HepG2 (cell line): ENCODE results near the gene EEF1AKMT4. TPM values are rescaled to one million over a fixed set of nuclear protein-coding genes. Genes with fewer than 3 reads are reported as not detected.
A peak's percentile ranks its signal among the peaks of the same experiment; 100 is the strongest.

Source experiments
- ATAC-seq: fragments of 200-7000 bp; cut with Tn5 transposase; 3 replicates; pipeline ENCODE4 v1.9.1; 2020; ENCODE audit warnings: mild to moderate bottlenecking, moderate library complexity
- BruUV-seq: library from RNA; stranded (reverse); fragments of 400-500 nt; replicated peaks from 2 replicates; lab custom pipeline; 2021; lab: Mats Ljungman, UMichigan
- CTCF ChIA-PET: fragments of 300-600 bp; formaldehyde crosslinking; extraction: SDS; loops from one replicate; lab custom pipeline; 2021; ENCODE audit warnings: low total read pairs, inconsistent platforms, low intra/inter-chr PET ratio; lab: Yijun Ruan, JAX
- POLR2A ChIA-PET: fragments of 350-600 bp; sonication (Branson Sonifier 250); formaldehyde crosslinking; loops from one replicate; lab custom pipeline; 2020; ENCODE audit warnings: antibody characterized with exemption, inconsistent platforms; lab: Yijun Ruan, JAX
- DNase-seq: peaks from one replicate; pipeline ENCODE4 v3.0.0-alpha.2; 2015; ENCODE audit warnings: low spot score
- FAIRE-seq: peaks from 3 replicates; lab custom pipeline; 2011; peaks lifted over from hg19 to GRCh38; lab: Jason Lieb, UNC
- H2AFZ ChIP-seq: one replicate; pipeline ENCODE4 v1.6.1; 2011; ENCODE audit warnings: low read length, inconsistent platforms
- H3K27ac ChIP-seq: fragments of 300-600 bp; 3 replicates; pipeline ENCODE4 v1.8.0; 2011; ENCODE audit warnings: mixed run types, mild to moderate bottlenecking, mixed read lengths, low read length, inconsistent platforms; ENCODE audit not compliant: insufficient read depth; ENCODE audit errors: extremely low read length
- H3K27me3 ChIP-seq, 2 experiments: fragments of 200-600 bp in 1 of 2; 2 replicates in 1 of 2; 3 replicates in 1 of 2; pipeline versions ENCODE4 v1.6.0 to v1.8.0; 2011; ENCODE audit warnings: low read length in 2 of 2, mild to moderate bottlenecking in 2 of 2, moderate library complexity in 2 of 2, inconsistent platforms in 1 of 2; ENCODE audit not compliant: insufficient read depth in 2 of 2, control insufficient read depth in 1 of 2
- H3K36me3 ChIP-seq, 2 experiments: fragments of 200-600 bp in 1 of 2; replicated peaks in 1 of 2; 2 replicates in 1 of 2; 3 replicates in 1 of 2; pipeline versions ENCODE4 v1.5.1 to v1.8.0; 2011; ENCODE audit warnings: low read length in 2 of 2, inconsistent platforms in 1 of 2; ENCODE audit not compliant: insufficient read depth in 2 of 2, control insufficient read depth in 1 of 2
- H3K4me1 ChIP-seq: 2 replicates; pipeline ENCODE4 v1.5.1; 2012; ENCODE audit warnings: low read length, inconsistent platforms; ENCODE audit not compliant: insufficient read depth
- H3K4me2 ChIP-seq: 2 replicates; pipeline ENCODE4 v1.6.0; 2011; ENCODE audit warnings: low read depth, low read length, inconsistent platforms
- H3K4me3 ChIP-seq, 3 experiments: fragments of 200-600 bp in 1 of 3; sonication (generic), shearing (Covaris generic) in 1 of 3; replicated peaks in 1 of 3; 2 replicates each; pipeline ENCODE4 v1.5.1; 2011 to 2016; ENCODE audit warnings: low read length in 3 of 3, inconsistent platforms in 2 of 3, low read depth in 2 of 3, mild to moderate bottlenecking in 2 of 3, control low read depth in 1 of 3, mixed read lengths in 1 of 3; ENCODE audit not compliant: insufficient read depth in 1 of 3
- H3K79me2 ChIP-seq: one replicate; pipeline ENCODE4 v1.6.1; 2011; ENCODE audit warnings: low read length, inconsistent platforms; ENCODE audit not compliant: insufficient read depth
- H3K9ac ChIP-seq: 2 replicates; pipeline ENCODE4 v1.6.0; 2011; ENCODE audit warnings: mild to moderate bottlenecking, low read depth, low read length, inconsistent platforms; ENCODE audit not compliant: insufficient read depth
- H3K9me3 ChIP-seq: 2 replicates; pipeline ENCODE4 v1.5.1; 2012; ENCODE audit warnings: mild to moderate bottlenecking, low read length
- H4K20me1 ChIP-seq: 2 replicates; pipeline ENCODE4 v1.6.0; 2011; ENCODE audit warnings: inconsistent platforms, mild to moderate bottlenecking, low read length, moderate library complexity; ENCODE audit not compliant: insufficient read depth
- GZF1 ChIP-seq: sonication (generic); formaldehyde crosslinking; IDR thresholded peaks from 2 replicates; pipeline ENCODE4 v1.5.1; 2020; ENCODE audit warnings: mild to moderate bottlenecking, missing genetic modification reagents
- HNF4A ChIP-seq: sonication (generic); formaldehyde crosslinking; IDR thresholded peaks from 2 replicates; pipeline ENCODE4 v1.4.0; 2020; ENCODE audit warnings: missing genetic modification reagents
- PHF8 ChIP-seq: sonication (generic); formaldehyde crosslinking; IDR thresholded peaks from 2 replicates; pipeline ENCODE4 v1.5.0; 2020; ENCODE audit warnings: missing genetic modification reagents
- RCOR2 ChIP-seq: IDR thresholded peaks from 2 replicates; pipeline ENCODE4 v1.6.1; 2016; ENCODE audit warnings: missing biosample characterization, missing genetic modification reagents
- ZFX ChIP-seq: sonication (generic); formaldehyde crosslinking; IDR thresholded peaks from 2 replicates; pipeline ENCODE4 v1.4.0; 2020; ENCODE audit warnings: mild to moderate bottlenecking, low read depth, missing genetic modification reagents, moderate library complexity
- ZNF367 ChIP-seq: sonication (generic); formaldehyde crosslinking; IDR thresholded peaks from 2 replicates; pipeline ENCODE4 v1.4.0; 2020; ENCODE audit warnings: missing genetic modification reagents, borderline replicate concordance
- ZNF569 ChIP-seq: sonication (generic); formaldehyde crosslinking; IDR thresholded peaks from 2 replicates; pipeline ENCODE4 v1.5.0; 2020; ENCODE audit warnings: mild to moderate bottlenecking, missing genetic modification reagents, moderate library complexity, borderline replicate concordance
- WGBS: methylation state at CpG from one replicate; pipeline ENCODE4 v1.1.6; 2017; ENCODE audit warnings: low lambda C conversion rate; 5-methylcytosine and 5-hydroxymethylcytosine counted together
- in situ Hi-C: cut with HindIII; loops from 2 replicates; pipeline ENCODE4 v1.10.0; 2017; ENCODE audit warnings: low pct_unique_long_range_greater_than_20kb; ENCODE audit not compliant: extremely low pct_ligation_motif_present
- intact Hi-C: fragments of 100-400 bp; cut with micrococcal nuclease; formaldehyde crosslinking; loops from one replicate; pipeline ENCODE4 v1.10.0; 2022; ENCODE audit not compliant: unreplicated experiment
- polyA plus RNA-seq, 8 experiments: library from polyadenylated mRNA; depleted of rRNA in 3 of 8; stranded (reverse) in 7 of 8; unstranded in 1 of 8; fragments of >200 nt; fragmentation: Illumina TruSeq in 4 of 8; extraction: Trizol in 4 of 8; gene quantifications; 2 replicates each; pipeline versions ENCODE4 v1.2.1 to v1.2.3, GENCODE V29; 2011 to 2016; ENCODE audit warnings: low read depth in 4 of 8, missing spikeins in 1 of 8, mixed read lengths in 1 of 8; ENCODE audit not compliant: insufficient read depth in 1 of 8
- total RNA-seq, 5 experiments: library from RNA; depleted of rRNA; stranded (reverse); fragments of >200 nt; fragmentation: Illumina TruSeq; extraction: Trizol; gene quantifications; 2 replicates each; pipeline ENCODE4 v1.2.3, GENCODE V29; 2016; ENCODE audit warnings: low read depth in 1 of 5
- TF ChIP-seq, protein P1 (sequence below): sonication (generic); formaldehyde crosslinking; IDR thresholded peaks from 2 replicates; pipeline ENCODE4 v1.5.0; 2020; ENCODE audit warnings: mild to moderate bottlenecking, missing genetic modification reagents, moderate library complexity
- TF ChIP-seq, protein P2 (sequence below): sonication (generic); formaldehyde crosslinking; IDR thresholded peaks from 2 replicates; pipeline ENCODE4 v1.5.1; 2020; ENCODE audit warnings: missing genetic modification reagents, mild to moderate bottlenecking, borderline replicate concordance
- TF ChIP-seq, protein P3 (sequence below): sonication (generic); formaldehyde crosslinking; IDR thresholded peaks from 2 replicates; pipeline ENCODE4 v1.5.0; 2020; ENCODE audit warnings: mild to moderate bottlenecking, missing genetic modification reagents

EEF1AKMT4 gene
- total and polyA plus RNA-seq, 2 of the 13 experiments (the other 11 are each of a cell fraction or from before 2014, with no cell fraction given), result 13.1 to 15.8 TPM

DNA sequence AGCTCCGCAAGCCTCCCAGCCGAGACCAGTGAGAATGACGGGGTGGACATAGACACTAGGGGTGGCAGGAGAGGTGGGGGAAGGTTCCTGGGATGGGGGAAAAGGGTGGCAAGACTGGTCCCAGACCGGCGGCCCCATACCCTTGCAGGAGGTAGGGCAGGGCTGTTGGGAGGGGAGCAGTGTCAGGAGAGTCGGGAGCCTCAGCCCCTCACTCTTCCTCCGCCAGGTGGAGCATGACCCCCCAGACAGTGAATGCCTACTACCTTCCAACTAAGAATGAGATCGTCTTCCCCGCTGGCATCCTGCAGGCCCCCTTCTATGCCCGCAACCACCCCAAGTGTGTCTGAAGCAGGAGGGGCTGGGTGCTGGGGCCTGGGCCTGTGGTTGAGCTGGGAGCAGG, 40.9 kb downstream of the EEF1AKMT4 start:
- no peak overlapping the region for H3K27ac ChIP-seq
- in situ Hi-C loops, result no loop called here
- WGBS, result 79% methylated on average over 6 of the region's 10 CpGs
- ATAC-seq (peak; percentile 36), FAIRE-seq (no peak)
- no peak overlapping the region for H3K4me2 ChIP-seq
- BruUV-seq, result no TSS peak
- CTCF ChIA-PET, result interaction anchor here (1.6 kb wide), 1 partner anchor 63 kb away, joined by 3 read pairs; no protein-coding TSS in a partner anchor
- H3K4me1 ChIP-seq, result peaks cover 52% of the 10 kb centered on the region
- no peak overlapping the region for H3K4me3 ChIP-seq
- H3K36me3 ChIP-seq, result no peaks in the 10 kb centered on the region
- H4K20me1 ChIP-seq, result no peaks in the 10 kb centered on the region
- TF ChIP-seq, protein P1, sequence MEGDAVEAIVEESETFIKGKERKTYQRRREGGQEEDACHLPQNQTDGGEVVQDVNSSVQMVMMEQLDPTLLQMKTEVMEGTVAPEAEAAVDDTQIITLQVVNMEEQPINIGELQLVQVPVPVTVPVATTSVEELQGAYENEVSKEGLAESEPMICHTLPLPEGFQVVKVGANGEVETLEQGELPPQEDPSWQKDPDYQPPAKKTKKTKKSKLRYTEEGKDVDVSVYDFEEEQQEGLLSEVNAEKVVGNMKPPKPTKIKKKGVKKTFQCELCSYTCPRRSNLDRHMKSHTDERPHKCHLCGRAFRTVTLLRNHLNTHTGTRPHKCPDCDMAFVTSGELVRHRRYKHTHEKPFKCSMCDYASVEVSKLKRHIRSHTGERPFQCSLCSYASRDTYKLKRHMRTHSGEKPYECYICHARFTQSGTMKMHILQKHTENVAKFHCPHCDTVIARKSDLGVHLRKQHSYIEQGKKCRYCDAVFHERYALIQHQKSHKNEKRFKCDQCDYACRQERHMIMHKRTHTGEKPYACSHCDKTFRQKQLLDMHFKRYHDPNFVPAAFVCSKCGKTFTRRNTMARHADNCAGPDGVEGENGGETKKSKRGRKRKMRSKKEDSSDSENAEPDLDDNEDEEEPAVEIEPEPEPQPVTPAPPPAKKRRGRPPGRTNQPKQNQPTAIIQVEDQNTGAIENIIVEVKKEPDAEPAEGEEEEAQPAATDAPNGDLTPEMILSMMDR (CRISPR knock-in tag), result peak; percentile 33; the same call in 1 of the 2 replicates
- no peak for TF ChIP-seq ZNF569 (CRISPR knock-in tag)
- TF ChIP-seq, all 625 proteins: peak for 1
- POLR2A ChIA-PET, result no interaction called here
- Histone ChIP-seq H3K9me3 (no peaks in the 10 kb centered on the region), H3K79me2 (no peaks in the 10 kb centered on the region), H3K27me3 (peaks cover 3 to 21% of the 10 kb centered on the region in 2 experiments; a peak in 3 of 5 replicates), H2AFZ (no peak overlapping the region), H3K9ac (no peak overlapping the region)
- DNase-seq, result no peak
- intact Hi-C loops, result loop anchor here (5.0 kb wide), 1 partner anchor 252 kb away; no protein-coding TSS in a partner anchor

DNA sequence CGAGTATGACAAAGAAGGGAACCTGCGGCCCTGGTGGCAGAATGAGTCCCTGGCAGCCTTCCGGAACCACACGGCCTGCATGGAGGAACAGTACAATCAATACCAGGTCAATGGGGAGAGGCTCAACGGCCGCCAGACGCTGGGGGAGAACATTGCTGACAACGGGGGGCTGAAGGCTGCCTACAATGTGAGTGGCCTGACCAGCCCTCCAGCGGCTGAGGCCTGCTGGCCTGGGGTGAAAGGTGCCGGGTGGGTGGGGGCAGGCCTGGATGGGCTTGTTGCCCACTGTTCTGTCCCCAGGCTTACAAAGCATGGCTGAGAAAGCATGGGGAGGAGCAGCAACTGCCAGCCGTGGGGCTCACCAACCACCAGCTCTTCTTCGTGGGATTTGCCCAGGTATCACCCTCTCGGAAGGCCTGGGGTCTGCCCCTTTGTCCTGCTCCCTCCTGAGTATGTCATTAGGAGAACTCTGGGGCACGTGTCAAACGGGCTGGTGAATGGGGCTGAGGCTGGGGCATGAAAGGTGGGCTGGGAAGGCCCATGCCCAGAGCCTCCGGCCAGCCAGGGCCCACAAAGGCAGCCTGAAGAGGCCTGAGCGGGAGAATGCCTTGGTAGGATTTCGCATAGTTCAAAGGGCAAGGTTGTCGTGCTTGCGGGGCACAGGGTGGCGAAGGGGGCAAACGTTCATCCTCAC, 41.7 kb downstream of the EEF1AKMT4 start:
- Histone ChIP-seq H3K79me2 (no peaks in the 10 kb centered on the region), H3K36me3 (no peaks in the 10 kb centered on the region), H3K9me3 (no peaks in the 10 kb centered on the region), H3K27me3 (peaks cover 3 to 12% of the 10 kb centered on the region in 2 experiments; a peak in 3 of 5 replicates), H3K27ac (no peak overlapping the region), H3K4me2 (peak overlapping the region; percentile 67), H2AFZ (no peak overlapping the region), H4K20me1 (no peaks in the 10 kb centered on the region), H3K4me3 (peak overlapping the region; percentile 33 to 59 (median 45); a peak in 4 of 6 replicates), H3K4me1 (peaks cover 52% of the 10 kb centered on the region), H3K9ac (no peak overlapping the region; the same call in 1 of the 2 replicates)
- ATAC-seq (peak; percentile 39), DNase-seq (no peak), FAIRE-seq (no peak)
- intact Hi-C loops (loop anchor here (5.0 kb wide), 1 partner anchor 251 kb away; no protein-coding TSS in a partner anchor), in situ Hi-C loops (no loop called here)
- ChIA-PET CTCF (no interaction called here), POLR2A (interaction anchor here (0.7 to 1.1 kb wide), 4 partner anchors 24 to 106 kb away, joined by 3 to 4 read pairs (median 3); partner anchors contain the start of gene ABCF3)
- BruUV-seq, result no TSS peak
- 17% methylated on average over 7 of the region's 22 CpGs for WGBS
- TF ChIP-seq RCOR2 (CRISPR knock-in tag) (no peak), ZNF367 (CRISPR knock-in tag) (no peak), ZFX (CRISPR knock-in tag) (peak; percentile 49), HNF4A (CRISPR knock-in tag) (peak; percentile 56), PHF8 (peak; percentile 19; the same call in 1 of the 2 replicates), GZF1 (no peak)
- TF ChIP-seq, protein P2, sequence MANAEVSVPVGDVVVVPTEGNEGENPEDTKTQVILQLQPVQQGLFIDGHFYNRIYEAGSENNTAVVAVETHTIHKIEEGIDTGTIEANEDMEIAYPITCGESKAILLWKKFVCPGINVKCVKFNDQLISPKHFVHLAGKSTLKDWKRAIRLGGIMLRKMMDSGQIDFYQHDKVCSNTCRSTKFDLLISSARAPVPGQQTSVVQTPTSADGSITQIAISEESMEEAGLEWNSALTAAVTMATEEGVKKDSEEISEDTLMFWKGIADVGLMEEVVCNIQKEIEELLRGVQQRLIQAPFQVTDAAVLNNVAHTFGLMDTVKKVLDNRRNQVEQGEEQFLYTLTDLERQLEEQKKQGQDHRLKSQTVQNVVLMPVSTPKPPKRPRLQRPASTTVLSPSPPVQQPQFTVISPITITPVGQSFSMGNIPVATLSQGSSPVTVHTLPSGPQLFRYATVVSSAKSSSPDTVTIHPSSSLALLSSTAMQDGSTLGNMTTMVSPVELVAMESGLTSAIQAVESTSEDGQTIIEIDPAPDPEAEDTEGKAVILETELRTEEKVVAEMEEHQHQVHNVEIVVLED (CRISPR knock-in tag), result no peak
- TF ChIP-seq, protein P3, sequence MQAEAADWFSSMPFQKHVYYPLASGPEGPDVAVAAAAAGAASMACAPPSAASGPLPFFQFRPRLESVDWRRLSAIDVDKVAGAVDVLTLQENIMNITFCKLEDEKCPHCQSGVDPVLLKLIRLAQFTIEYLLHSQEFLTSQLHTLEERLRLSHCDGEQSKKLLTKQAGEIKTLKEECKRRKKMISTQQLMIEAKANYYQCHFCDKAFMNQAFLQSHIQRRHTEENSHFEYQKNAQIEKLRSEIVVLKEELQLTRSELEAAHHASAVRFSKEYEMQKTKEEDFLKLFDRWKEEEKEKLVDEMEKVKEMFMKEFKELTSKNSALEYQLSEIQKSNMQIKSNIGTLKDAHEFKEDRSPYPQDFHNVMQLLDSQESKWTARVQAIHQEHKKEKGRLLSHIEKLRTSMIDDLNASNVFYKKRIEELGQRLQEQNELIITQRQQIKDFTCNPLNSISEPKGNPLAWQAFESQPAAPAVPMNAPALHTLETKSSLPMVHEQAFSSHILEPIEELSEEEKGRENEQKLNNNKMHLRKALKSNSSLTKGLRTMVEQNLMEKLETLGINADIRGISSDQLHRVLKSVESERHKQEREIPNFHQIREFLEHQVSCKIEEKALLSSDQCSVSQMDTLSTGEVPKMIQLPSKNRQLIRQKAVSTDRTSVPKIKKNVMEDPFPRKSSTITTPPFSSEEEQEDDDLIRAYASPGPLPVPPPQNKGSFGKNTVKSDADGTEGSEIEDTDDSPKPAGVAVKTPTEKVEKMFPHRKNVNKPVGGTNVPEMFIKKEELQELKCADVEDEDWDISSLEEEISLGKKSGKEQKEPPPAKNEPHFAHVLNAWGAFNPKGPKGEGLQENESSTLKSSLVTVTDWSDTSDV (CRISPR knock-in tag), result no peak
